Measurements from ENCODE around the gene RFC1.

Gene RFC1

DNA sequence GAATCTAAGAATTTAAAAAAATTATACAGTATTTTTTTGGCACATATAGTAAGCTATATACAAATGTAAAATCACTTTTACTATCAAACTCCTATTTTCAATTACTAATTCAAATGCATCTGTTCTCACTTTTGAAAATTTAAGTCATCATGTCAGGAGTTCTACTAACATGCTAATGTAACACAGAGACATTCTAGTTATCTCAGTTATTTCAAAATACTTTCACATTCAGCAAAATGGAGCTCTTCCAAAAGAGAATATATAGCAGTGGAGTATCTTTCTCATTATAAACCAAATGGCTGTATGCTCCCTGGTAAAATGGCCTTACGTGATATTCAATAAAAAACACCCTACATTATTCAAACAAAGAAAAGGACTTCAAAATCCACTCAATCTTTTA lies 42.3 kb downstream of the RFC1 start:
- H3K27me3 ChIP-seq (ENCODE audit: insufficient read depth, low read depth, severe bottlenecking) = no peaks in the 10 kb centered on the region
- no peaks in the 10 kb centered on the region for H3K9me3 ChIP-seq (ENCODE audit: severe bottlenecking)
- H3K27ac ChIP-seq = no peak overlapping the region
- H3K4me3 ChIP-seq (ENCODE audit: low read depth, low read length) = no peak overlapping the region
- H3K36me3 ChIP-seq = peaks cover 76% of the 10 kb centered on the region
- DNase-seq = no peak
- TF ChIP-seq, protein P1, sequence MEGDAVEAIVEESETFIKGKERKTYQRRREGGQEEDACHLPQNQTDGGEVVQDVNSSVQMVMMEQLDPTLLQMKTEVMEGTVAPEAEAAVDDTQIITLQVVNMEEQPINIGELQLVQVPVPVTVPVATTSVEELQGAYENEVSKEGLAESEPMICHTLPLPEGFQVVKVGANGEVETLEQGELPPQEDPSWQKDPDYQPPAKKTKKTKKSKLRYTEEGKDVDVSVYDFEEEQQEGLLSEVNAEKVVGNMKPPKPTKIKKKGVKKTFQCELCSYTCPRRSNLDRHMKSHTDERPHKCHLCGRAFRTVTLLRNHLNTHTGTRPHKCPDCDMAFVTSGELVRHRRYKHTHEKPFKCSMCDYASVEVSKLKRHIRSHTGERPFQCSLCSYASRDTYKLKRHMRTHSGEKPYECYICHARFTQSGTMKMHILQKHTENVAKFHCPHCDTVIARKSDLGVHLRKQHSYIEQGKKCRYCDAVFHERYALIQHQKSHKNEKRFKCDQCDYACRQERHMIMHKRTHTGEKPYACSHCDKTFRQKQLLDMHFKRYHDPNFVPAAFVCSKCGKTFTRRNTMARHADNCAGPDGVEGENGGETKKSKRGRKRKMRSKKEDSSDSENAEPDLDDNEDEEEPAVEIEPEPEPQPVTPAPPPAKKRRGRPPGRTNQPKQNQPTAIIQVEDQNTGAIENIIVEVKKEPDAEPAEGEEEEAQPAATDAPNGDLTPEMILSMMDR (IDR thresholded peaks at IDR 0.05; ENCODE audit: low read depth, low read length) = no peak

GRCh38 chr4:39320381-39321115 lies 45.6 kb downstream of the RFC1 start:
- Histone ChIP-seq H3K27me3 (ENCODE audit: insufficient read depth, low read depth, severe bottlenecking) (no peaks in the 10 kb centered on the region), H3K4me3 (ENCODE audit: low read depth, low read length) (no peak overlapping the region), H3K27ac (no peak overlapping the region), H3K36me3 (peaks cover 77% of the 10 kb centered on the region), H3K9me3 (ENCODE audit: severe bottlenecking) (no peaks in the 10 kb centered on the region)
- TF ChIP-seq, protein P1 (IDR thresholded peaks at IDR 0.05; ENCODE audit: low read depth, low read length) = no peak
- no peak for DNase-seq

DNA sequence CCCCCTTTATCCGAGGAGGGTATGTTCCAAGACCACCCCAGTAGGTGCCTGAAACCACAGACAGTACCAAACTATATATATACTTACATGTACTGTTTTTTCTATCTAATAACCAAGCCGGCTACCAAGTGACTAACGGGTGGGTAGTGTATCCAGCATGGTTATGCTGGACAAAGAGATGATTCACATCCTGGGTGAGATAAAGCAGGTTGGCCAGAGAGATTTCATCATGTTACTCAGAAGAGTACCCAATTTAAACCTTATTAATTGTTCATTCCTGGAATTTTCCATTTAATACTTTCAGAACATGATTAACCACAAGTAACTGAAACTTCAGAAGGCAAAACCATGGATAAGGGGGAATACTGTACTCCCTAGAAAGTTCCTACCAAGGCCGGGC lies 46.5 kb downstream of the RFC1 start:
- no peak for DNase-seq
- peaks cover 79% of the 10 kb centered on the region for H3K36me3 ChIP-seq
- no peak overlapping the region for H3K4me3 ChIP-seq (ENCODE audit: low read depth, low read length)
- no peaks in the 10 kb centered on the region for H3K27me3 ChIP-seq (ENCODE audit: insufficient read depth, low read depth, severe bottlenecking)
- H3K9me3 ChIP-seq (ENCODE audit: severe bottlenecking) = no peaks in the 10 kb centered on the region
- TF ChIP-seq, protein P1 (IDR thresholded peaks at IDR 0.05; ENCODE audit: low read depth, low read length) = no peak
- H3K27ac ChIP-seq = no peak overlapping the region

DNA sequence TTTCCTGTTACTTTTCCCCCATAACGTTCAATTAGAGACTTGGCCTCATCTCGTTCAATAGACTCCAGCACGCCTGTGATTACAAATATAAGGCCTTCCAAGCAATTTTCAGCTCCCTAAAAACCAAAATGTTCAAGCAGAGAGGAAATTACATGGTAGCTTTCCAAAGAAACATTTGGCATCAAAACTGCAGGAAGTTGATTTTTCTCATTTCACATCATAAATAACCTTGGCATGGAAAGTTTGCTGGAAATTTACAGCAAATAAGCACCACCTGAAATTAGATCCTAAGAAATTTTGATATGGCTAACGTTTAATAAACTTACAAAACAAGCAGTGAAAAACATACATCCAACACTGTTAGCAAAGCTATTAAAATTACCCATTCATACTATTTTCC lies 53.3 kb downstream of the RFC1 start:
- Histone ChIP-seq H3K36me3 (peaks cover 89% of the 10 kb centered on the region), H3K4me3 (ENCODE audit: low read depth, low read length) (no peak overlapping the region), H3K27me3 (ENCODE audit: insufficient read depth, low read depth, severe bottlenecking) (no peaks in the 10 kb centered on the region), H3K27ac (no peak overlapping the region), H3K9me3 (ENCODE audit: severe bottlenecking) (no peaks in the 10 kb centered on the region)
- TF ChIP-seq, protein P1 (IDR thresholded peaks at IDR 0.05; ENCODE audit: low read depth, low read length) = no peak
- DNase-seq = no peak

DNA sequence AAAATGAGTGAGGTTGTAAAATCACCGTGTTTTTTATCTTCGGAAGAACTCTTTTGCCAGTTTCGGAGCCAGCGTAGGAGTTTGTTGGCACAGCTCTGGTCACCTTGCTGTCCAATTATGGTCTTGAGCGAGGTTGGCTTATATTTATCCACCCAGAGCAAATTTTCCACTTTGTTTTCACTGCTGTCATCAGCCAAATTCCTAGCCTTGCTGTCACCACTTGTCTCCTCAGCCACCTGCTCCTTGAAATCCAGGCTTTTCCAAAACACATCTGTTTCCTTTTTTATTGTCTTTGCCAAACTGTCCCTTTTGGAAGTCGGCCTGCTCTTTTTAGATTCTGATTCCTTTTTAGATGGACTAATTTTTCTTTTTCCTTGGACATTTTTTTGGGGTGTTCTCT lies 57.6 kb downstream of the RFC1 start:
- Histone ChIP-seq H3K27me3 (ENCODE audit: insufficient read depth, low read depth, severe bottlenecking) (no peaks in the 10 kb centered on the region), H3K27ac (no peak overlapping the region), H3K4me3 (ENCODE audit: low read depth, low read length) (no peak overlapping the region), H3K36me3 (peaks cover 79% of the 10 kb centered on the region), H3K9me3 (ENCODE audit: severe bottlenecking) (no peaks in the 10 kb centered on the region)
- TF ChIP-seq, protein P1 (IDR thresholded peaks at IDR 0.05; ENCODE audit: low read depth, low read length) = no peak
- DNase-seq = no peak
